HEK293T (cell line): Measurements from ENCODE around the gene ELAPOR1.
A peak's percentile ranks its signal among the peaks of the same experiment; 100 is the strongest.

Experiments
- CTCF ChIA-PET: fragments of 350-600 bp; formaldehyde crosslinking; extraction: SDS; loops from one replicate; lab custom pipeline; 2021; ENCODE audit warnings: antibody characterized with exemption, inconsistent platforms; lab: Yijun Ruan, JAX
- POLR2A ChIA-PET: fragments of 350-600 bp; formaldehyde crosslinking; extraction: SDS; loops from one replicate; lab custom pipeline; 2020; ENCODE audit warnings: antibody characterized with exemption, inconsistent platforms; lab: Yijun Ruan, JAX
- DNase-seq: peaks from one replicate; pipeline ENCODE4 v3.0.0; 2012; ENCODE audit warnings: mixed read lengths; ENCODE audit errors: extremely low spot score
- ARNT ChIP-seq: fragments of 450-650 bp; IDR thresholded peaks from 2 replicates; pipeline ENCODE4 v1.6.1; 2017; ENCODE audit warnings: mild to moderate bottlenecking
- BHLHE40 ChIP-seq: fragments of 450-650 bp; IDR thresholded peaks from 2 replicates; pipeline ENCODE4 v1.6.1; 2016; ENCODE audit warnings: mild to moderate bottlenecking, moderate library complexity, borderline replicate concordance
- CTBP1 ChIP-seq: fragments of 450-650 bp; IDR thresholded peaks from 2 replicates; pipeline ENCODE4 v1.6.1; 2016; ENCODE audit warnings: borderline replicate concordance
- ELF4 ChIP-seq: fragments of 450-650 bp; IDR thresholded peaks from 2 replicates; pipeline ENCODE4 v1.6.1; 2017; ENCODE audit warnings: antibody characterized with exemption
- FOXA1 ChIP-seq: fragments of 450-650 bp; IDR thresholded peaks from 2 replicates; pipeline ENCODE4 v1.6.1; 2016; ENCODE audit warnings: mild to moderate bottlenecking
- FOXK2 ChIP-seq: fragments of 450-650 bp; IDR thresholded peaks from 2 replicates; pipeline ENCODE4 v1.6.1; 2016; ENCODE audit warnings: mild to moderate bottlenecking
- FOXM1 ChIP-seq: fragments of 450-650 bp; IDR thresholded peaks from 2 replicates; pipeline ENCODE4 v1.6.1; 2017; ENCODE audit warnings: mild to moderate bottlenecking, borderline replicate concordance
- HDGF ChIP-seq: fragments of 450-650 bp; IDR thresholded peaks from 2 replicates; pipeline ENCODE4 v1.6.1; 2017; ENCODE audit warnings: antibody characterized with exemption, borderline replicate concordance
- L3MBTL2 ChIP-seq: fragments of 450-650 bp; conservative IDR thresholded peaks from 2 replicates; pipeline ENCODE4 v1.6.1; 2016; ENCODE audit warnings: mild to moderate bottlenecking
- LEF1 ChIP-seq: fragments of 450-650 bp; IDR thresholded peaks from 2 replicates; pipeline ENCODE4 v1.6.1; 2017; ENCODE audit warnings: mild to moderate bottlenecking, borderline replicate concordance
- NFRKB ChIP-seq: fragments of 450-650 bp; IDR thresholded peaks from 2 replicates; pipeline ENCODE4 v1.6.1; 2016; ENCODE audit warnings: mild to moderate bottlenecking, moderate library complexity
- SP1 ChIP-seq: fragments of 450-650 bp; IDR thresholded peaks from 2 replicates; pipeline ENCODE4 v1.6.1; 2017
- SUZ12 ChIP-seq: fragments of 450-650 bp; IDR thresholded peaks from 2 replicates; pipeline ENCODE4 v1.6.1; 2016; ENCODE audit warnings: mild to moderate bottlenecking
- TARDBP ChIP-seq: fragments of 450-650 bp; IDR thresholded peaks from 2 replicates; pipeline ENCODE4 v1.6.1; 2016
- ZNF384 ChIP-seq: fragments of 450-650 bp; IDR thresholded peaks from 2 replicates; pipeline ENCODE4 v1.6.1; 2016
- TF ChIP-seq, protein P1 (sequence below): fragments of 450-650 bp; IDR thresholded peaks from 2 replicates; pipeline ENCODE4 v1.6.1; 2016

Gene ELAPOR1

DNA sequence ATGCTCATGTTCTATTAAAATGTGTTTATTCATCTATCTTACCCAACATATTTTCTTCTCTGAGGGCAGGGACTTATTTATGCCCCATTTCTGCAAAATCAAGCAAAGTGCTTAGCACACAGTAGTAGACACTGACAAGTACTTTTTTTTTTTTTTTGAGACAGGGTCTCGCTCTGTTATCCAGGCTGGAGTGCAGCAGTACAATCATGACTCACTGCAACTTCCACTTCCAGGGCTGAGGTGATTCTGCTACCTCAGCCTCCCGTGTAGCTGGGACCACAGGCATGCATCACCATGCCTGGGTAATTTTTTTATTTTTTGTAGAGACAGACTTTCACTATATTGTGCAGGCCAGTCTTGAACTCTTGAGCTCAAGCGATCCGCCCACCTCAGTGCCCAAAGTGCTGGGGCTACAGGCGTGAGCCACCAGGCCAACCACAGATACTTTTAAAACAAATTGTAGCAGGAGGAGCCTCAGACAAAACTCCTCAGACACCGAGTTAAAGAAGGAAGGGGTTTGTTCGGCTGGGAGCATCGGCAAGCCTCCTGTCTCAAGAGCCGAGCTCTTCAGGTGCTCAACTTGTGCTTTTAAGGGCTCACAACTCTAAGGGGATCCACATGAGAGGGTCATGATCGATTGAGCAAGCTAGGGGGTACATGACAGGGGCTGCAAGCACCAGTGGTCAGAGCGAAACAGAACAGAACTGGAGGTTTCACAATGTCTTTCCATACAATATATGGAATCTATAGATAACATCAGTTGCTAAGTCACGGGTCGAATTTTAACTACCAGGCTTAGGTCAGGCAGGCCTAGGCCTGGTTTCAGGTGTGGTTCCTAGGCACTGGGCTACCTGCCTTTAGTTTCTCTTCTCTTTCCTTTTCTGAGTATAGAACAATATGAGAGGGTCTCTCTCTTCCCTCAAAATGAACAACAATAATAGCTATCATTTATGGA lies 29.1 kb upstream of the ELAPOR1 start:
- TF ChIP-seq FOXK2 (no peak), TARDBP (no peak), LEF1 (no peak), FOXA1 (no peak), SUZ12 (no peak), FOXM1 (no peak), L3MBTL2 (no peak), CTBP1 (no peak), NFRKB (no peak), BHLHE40 (no peak), ZNF384 (no peak), HDGF (no peak)
- TF ChIP-seq, protein P1, sequence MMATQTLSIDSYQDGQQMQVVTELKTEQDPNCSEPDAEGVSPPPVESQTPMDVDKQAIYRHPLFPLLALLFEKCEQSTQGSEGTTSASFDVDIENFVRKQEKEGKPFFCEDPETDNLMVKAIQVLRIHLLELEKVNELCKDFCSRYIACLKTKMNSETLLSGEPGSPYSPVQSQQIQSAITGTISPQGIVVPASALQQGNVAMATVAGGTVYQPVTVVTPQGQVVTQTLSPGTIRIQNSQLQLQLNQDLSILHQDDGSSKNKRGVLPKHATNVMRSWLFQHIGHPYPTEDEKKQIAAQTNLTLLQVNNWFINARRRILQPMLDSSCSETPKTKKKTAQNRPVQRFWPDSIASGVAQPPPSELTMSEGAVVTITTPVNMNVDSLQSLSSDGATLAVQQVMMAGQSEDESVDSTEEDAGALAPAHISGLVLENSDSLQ = no peak
- ChIA-PET CTCF (interaction anchor here (0.7 kb wide), 1 partner anchor 133 kb away, joined by 4 read pairs; no protein-coding TSS in a partner anchor), POLR2A (interaction anchor here (2.1 to 4.0 kb wide), 2 partner anchors 9 to 16 kb away, joined by 9 to 28 read pairs; partner anchors contain the start of gene TAF13)
- no peak for DNase-seq

DNA sequence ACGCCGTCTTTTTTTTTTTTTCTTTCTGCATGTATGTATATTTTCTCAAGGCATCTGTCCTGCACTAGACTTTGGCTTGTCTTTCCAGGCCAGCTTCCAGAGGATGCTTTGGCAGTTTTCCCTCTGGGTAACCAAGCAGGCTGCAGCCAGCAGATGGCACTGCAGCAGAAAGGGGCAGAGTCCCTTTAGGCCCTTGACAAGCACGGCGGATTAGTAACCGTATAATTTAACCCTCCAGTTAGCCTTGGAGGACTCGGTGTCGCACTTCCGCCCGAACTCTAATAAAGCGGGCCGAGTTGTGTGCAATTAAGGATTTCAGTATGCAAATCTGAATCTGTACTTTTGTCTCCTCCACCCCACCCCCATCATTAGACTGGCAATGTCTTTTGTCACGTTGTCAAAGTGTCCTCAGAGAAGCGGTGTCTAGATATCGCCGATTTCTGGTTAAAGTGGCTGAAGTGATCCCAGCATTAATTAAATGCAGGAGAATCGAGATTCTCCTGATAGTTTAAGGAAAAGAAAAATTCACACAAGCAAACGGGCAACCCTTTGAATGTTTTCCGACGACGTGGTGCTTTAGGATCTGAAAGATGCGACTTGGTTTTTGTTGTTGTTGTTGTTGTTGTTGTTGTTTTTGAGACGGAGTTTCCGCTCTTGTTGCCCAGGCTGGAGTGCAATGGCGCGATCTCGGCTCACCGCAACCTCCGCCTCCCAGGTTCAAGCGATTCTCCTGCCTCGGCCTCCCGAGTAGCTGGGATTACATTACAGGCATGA lies 24.5 kb upstream of the ELAPOR1 start:
- DNase-seq = peak; percentile 86
- ChIA-PET POLR2A (interaction anchor here (1.0 to 3.7 kb wide), 8 partner anchors 7 to 124 kb away, joined by 4 to 67 read pairs (median 15); partner anchors contain the start of genes ELAPOR1, SARS1 and TAF13), CTCF (interaction anchor here (0.6 to 3.5 kb wide), 4 partner anchors 11 to 30 kb away, joined by 3 to 13 read pairs (median 8); no protein-coding TSS in a partner anchor)
- TF ChIP-seq TARDBP (no peak), CTBP1 (no peak), ZNF384 (no peak), ARNT (no peak), HDGF (no peak), SUZ12 (no peak)
- TF ChIP-seq, protein P1 = peak; percentile 44; the same call in 1 of the 2 replicates

DNA sequence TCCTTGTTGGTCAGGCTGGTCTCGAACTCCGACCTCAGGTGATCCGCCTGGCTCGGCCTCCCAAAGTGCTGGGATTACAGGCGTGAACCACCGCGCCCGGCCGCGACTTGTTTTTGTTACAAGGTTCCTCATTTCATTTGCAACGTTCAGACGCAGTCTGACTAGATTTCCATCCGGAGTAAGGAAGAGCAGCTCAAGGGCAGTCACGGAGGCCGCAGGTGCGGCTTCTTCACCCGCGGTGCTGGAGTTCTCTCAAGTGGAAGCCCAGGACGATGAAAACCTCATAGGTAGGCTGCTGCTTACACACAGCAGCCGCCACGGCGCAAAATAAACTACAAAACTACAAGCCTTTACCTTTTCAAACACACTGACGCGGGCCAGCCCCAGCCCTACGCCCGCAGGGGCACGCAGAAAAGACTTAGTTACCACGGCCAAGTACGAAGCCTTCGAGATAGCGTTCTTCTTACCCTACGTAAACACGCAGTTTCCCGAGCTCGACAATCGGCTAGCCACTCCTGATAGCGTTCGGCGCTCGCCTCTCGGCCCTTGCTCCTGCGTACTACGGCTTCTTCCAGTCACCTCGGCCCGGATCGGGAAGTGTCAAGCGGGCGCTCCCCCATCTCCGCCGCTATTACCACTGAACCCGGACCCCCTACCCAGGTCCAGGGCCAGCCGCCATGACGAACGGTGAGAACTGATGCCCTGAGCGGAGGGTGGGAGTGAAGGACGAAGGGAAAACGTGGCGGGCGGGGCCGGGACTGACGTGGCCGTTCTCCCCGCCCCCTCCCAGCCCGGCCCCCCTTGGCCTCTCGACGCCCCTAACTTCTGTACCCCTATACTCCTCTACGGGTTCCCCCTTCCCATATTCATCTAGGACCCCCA lies 23.5 kb upstream of the ELAPOR1 start, which contains the start of gene TMEM167B:
TMEM167B (plus strand) TSS at position 569 of the 882 bp plus-strand sequence; CDS start at position 678, 109 bp downstream.
- POLR2A ChIA-PET = interaction anchor here (0.6 to 2.9 kb wide), 12 partner anchors 8 to 398 kb away, joined by 3 to 67 read pairs (median 5); partner anchors contain the start of genes ELAPOR1, PRPF38B, SARS1 and TAF13
- CTCF ChIA-PET = interaction anchor here (0.5 to 3.5 kb wide), 3 partner anchors 10 to 103 kb away, joined by 3 to 13 read pairs (median 4); no protein-coding TSS in a partner anchor
- TF ChIP-seq, protein P1 = peak; percentile 30; the same call in 1 of the 2 replicates
- peak; percentile 53; the same call in 1 of the 2 replicates for TF ChIP-seq ELF4
- peak; percentile 92 for TF ChIP-seq L3MBTL2
- no peak for TF ChIP-seq ZNF384
- TF ChIP-seq FOXK2 = peak; percentile 97
- no peak for TF ChIP-seq SP1
- TF ChIP-seq SUZ12 = no peak
- TF ChIP-seq ARNT = no peak; the same call in none of the 2 replicates
- no peak for TF ChIP-seq HDGF
- TF ChIP-seq LEF1 = no peak
- no peak for TF ChIP-seq TARDBP
- no peak for TF ChIP-seq BHLHE40
- TF ChIP-seq CTBP1 = no peak
- TF ChIP-seq FOXA1 = no peak
- TF ChIP-seq NFRKB = no peak
- DNase-seq = peak; percentile 87

DNA sequence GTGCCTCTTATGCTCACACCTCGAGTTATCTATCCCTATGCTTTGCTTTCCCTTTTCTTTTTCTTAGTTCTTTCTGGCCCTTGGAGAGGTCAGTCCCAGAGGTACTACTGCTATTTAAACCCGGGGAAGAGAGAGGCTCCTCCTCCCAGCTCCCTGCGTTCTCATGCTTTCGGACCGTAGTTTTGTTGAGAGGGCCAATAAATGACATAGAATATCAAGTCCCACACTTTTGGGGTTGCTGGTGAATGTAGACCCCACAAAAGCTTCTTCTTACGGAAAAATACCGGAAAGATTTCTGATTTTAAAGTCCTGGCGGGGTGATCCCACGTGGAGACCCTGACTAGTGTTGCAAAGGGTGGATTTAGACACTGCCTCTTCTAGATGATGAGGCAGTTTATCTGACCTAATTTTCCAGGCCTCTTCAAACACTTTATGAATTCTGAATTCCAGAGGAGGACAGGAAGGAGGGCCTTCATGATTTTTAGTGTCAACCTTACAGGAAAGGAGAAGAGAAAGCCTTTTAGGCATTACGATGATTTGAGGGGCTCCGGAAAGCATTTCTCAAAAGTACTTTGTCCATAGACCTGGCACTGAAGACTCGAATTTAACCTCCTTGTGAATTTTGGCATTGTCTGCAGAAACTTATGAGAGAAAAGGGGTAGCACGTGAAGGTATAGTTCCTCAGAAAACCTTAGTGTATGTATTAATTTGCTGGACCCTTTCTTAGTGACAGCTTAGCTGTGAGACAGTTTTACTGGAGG lies 22.7 kb upstream of the ELAPOR1 start:
- ChIA-PET CTCF (interaction anchor here (0.5 to 3.5 kb wide), 3 partner anchors 9 to 102 kb away, joined by 3 to 13 read pairs (median 4); no protein-coding TSS in a partner anchor), POLR2A (interaction anchor here (0.7 to 2.9 kb wide), 13 partner anchors 8 to 399 kb away, joined by 3 to 67 read pairs (median 5); partner anchors contain the start of genes ELAPOR1, PRPF38B, TAF13 and WDR47)
- TF ChIP-seq BHLHE40 = no peak
- no peak for TF ChIP-seq LEF1
- no peak for TF ChIP-seq ARNT
- no peak for TF ChIP-seq NFRKB
- TF ChIP-seq L3MBTL2 = no peak; the same call in 1 of the 2 replicates
- TF ChIP-seq FOXK2 = no peak
- no peak for TF ChIP-seq ELF4
- TF ChIP-seq SP1 = no peak
- TF ChIP-seq ZNF384 = no peak
- no peak for TF ChIP-seq HDGF
- TF ChIP-seq CTBP1 = no peak
- no peak for TF ChIP-seq TARDBP
- TF ChIP-seq SUZ12 = no peak
- TF ChIP-seq FOXM1 = no peak
- TF ChIP-seq, protein P1 = no peak
- DNase-seq = peak; percentile 50
